Ishikawa (cell line): Measurements from ENCODE around the gene JCAD.

Source experiments
- CEBPB ChIP-seq: IDR thresholded peaks from 2 replicates; pipeline ENCODE4 v1.6.1; 2012
- CREB1 ChIP-seq: IDR thresholded peaks from 2 replicates; pipeline ENCODE4 v1.6.1; 2012; ENCODE audit warnings: low read depth
- EGR1 ChIP-seq: IDR thresholded peaks from 2 replicates; pipeline ENCODE4 v1.6.1; 2012
- EP300 ChIP-seq: IDR thresholded peaks from 2 replicates; pipeline ENCODE4 v1.6.1; 2012; ENCODE audit warnings: borderline replicate concordance
- FOXM1 ChIP-seq: IDR thresholded peaks from 2 replicates; pipeline ENCODE4 v1.6.1; 2012; ENCODE audit warnings: low read depth, borderline replicate concordance
- NFIC ChIP-seq: IDR thresholded peaks from 2 replicates; pipeline ENCODE4 v1.6.1; 2012
- RAD21 ChIP-seq: IDR thresholded peaks from 2 replicates; pipeline ENCODE4 v1.6.1; 2012; ENCODE audit warnings: low read depth
- TAF1 ChIP-seq: IDR thresholded peaks from 2 replicates; pipeline ENCODE4 v1.6.1; 2012; ENCODE audit warnings: low read depth, mild to moderate bottlenecking
- TCF12 ChIP-seq: IDR thresholded peaks from 2 replicates; pipeline ENCODE4 v1.6.1; 2012; ENCODE audit warnings: low read depth
- TEAD4 ChIP-seq: IDR thresholded peaks from 2 replicates; pipeline ENCODE4 v1.6.1; 2012
- USF1 ChIP-seq: IDR thresholded peaks from 2 replicates; pipeline ENCODE4 v1.6.1; 2012
- YY1 ChIP-seq: IDR thresholded peaks from 2 replicates; pipeline ENCODE4 v1.6.1; 2012; ENCODE audit warnings: low read depth
- ZBTB7A ChIP-seq: IDR thresholded peaks from 2 replicates; pipeline ENCODE4 v1.6.1; 2012; ENCODE audit warnings: low read depth
- TF ChIP-seq, protein P1 (sequence below): IDR thresholded peaks from 2 replicates; pipeline ENCODE4 v1.6.1; 2012
- TF ChIP-seq, protein P2 (sequence below): IDR thresholded peaks from 2 replicates; pipeline ENCODE4 v1.6.1; 2012; ENCODE audit warnings: low read depth, mild to moderate bottlenecking

JCAD gene

GRCh38 chr10:30057421-30057841 is 2.0 kb downstream of the JCAD start:
- TF ChIP-seq TEAD4: no peak
- TF ChIP-seq FOXM1: no peak
- no peak for TF ChIP-seq TAF1
- TF ChIP-seq CEBPB: no peak
- no peak for TF ChIP-seq RAD21
- no peak for TF ChIP-seq YY1
- TF ChIP-seq, protein P1, sequence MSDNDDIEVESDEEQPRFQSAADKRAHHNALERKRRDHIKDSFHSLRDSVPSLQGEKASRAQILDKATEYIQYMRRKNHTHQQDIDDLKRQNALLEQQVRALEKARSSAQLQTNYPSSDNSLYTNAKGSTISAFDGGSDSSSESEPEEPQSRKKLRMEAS: no peak
- no peak for TF ChIP-seq TCF12
- TF ChIP-seq EGR1: no peak
- no peak for TF ChIP-seq CREB1
- TF ChIP-seq NFIC: no peak
- no peak for TF ChIP-seq ZBTB7A
- TF ChIP-seq EP300: no peak
- TF ChIP-seq, protein P2, sequence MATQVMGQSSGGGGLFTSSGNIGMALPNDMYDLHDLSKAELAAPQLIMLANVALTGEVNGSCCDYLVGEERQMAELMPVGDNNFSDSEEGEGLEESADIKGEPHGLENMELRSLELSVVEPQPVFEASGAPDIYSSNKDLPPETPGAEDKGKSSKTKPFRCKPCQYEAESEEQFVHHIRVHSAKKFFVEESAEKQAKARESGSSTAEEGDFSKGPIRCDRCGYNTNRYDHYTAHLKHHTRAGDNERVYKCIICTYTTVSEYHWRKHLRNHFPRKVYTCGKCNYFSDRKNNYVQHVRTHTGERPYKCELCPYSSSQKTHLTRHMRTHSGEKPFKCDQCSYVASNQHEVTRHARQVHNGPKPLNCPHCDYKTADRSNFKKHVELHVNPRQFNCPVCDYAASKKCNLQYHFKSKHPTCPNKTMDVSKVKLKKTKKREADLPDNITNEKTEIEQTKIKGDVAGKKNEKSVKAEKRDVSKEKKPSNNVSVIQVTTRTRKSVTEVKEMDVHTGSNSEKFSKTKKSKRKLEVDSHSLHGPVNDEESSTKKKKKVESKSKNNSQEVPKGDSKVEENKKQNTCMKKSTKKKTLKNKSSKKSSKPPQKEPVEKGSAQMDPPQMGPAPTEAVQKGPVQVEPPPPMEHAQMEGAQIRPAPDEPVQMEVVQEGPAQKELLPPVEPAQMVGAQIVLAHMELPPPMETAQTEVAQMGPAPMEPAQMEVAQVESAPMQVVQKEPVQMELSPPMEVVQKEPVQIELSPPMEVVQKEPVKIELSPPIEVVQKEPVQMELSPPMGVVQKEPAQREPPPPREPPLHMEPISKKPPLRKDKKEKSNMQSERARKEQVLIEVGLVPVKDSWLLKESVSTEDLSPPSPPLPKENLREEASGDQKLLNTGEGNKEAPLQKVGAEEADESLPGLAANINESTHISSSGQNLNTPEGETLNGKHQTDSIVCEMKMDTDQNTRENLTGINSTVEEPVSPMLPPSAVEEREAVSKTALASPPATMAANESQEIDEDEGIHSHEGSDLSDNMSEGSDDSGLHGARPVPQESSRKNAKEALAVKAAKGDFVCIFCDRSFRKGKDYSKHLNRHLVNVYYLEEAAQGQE: no peak
- no peak for TF ChIP-seq USF1

DNA sequence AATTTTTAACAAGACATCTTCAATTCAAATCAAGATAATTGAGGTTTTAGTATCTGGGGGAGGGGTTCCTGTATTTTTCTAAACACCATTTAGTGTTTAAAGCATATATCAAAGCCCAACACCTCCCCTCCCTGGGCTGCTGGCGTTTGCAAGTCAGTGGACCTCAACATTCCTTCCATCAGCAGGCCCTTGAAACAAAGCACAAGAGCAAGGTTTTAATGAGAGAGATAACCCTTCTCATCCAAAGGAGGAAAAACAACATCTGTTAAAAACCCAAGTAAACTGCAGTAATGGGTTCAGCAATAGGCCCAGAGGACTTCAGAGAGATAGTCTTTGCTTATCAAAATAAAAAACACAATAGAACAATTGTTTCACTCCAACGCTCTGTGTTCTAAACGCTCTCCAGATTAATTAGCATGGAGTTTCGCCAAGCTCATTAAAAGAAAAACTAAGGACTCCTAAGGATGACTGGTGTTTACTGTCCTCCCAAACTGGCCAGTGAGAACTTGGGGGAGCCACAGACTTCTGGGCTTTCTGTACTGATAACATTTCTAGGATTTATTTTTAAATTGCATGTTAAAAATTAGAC is 2.5 kb downstream of the JCAD start:
- TF ChIP-seq CREB1 (no peak), ZBTB7A (no peak), NFIC (no peak), TEAD4 (no peak), RAD21 (no peak), EGR1 (no peak), FOXM1 (no peak), TCF12 (no peak), YY1 (no peak), EP300 (no peak), CEBPB (no peak), USF1 (no peak), TAF1 (no peak)
- TF ChIP-seq, protein P1: no peak
- TF ChIP-seq, protein P2: no peak

- TF ChIP-seq TEAD4 (no peak), USF1 (no peak), EP300 (no peak), ZBTB7A (no peak), TCF12 (no peak), NFIC (no peak)
Observed at GRCh38 chr10:30056281-30056680, 3.1 kb downstream of the JCAD start.

GRCh38 chr10:30055226-30055662 is 4.1 kb downstream of the JCAD start:
- TF ChIP-seq TEAD4: no peak
- no peak for TF ChIP-seq TCF12
- TF ChIP-seq TAF1: no peak

GRCh38 chr10:30052062-30052461 is 7.3 kb downstream of the JCAD start:
- TF ChIP-seq FOXM1: no peak
- no peak for TF ChIP-seq USF1
- no peak for TF ChIP-seq EGR1
- TF ChIP-seq TCF12: no peak
- TF ChIP-seq, protein P2: no peak
- no peak for TF ChIP-seq CREB1
- TF ChIP-seq TEAD4: no peak
- TF ChIP-seq RAD21: no peak
- no peak for TF ChIP-seq TAF1
- no peak for TF ChIP-seq ZBTB7A
